Measurements from ENCODE around the gene KRTAP16-1.

KRTAP16-1 gene

DNA sequence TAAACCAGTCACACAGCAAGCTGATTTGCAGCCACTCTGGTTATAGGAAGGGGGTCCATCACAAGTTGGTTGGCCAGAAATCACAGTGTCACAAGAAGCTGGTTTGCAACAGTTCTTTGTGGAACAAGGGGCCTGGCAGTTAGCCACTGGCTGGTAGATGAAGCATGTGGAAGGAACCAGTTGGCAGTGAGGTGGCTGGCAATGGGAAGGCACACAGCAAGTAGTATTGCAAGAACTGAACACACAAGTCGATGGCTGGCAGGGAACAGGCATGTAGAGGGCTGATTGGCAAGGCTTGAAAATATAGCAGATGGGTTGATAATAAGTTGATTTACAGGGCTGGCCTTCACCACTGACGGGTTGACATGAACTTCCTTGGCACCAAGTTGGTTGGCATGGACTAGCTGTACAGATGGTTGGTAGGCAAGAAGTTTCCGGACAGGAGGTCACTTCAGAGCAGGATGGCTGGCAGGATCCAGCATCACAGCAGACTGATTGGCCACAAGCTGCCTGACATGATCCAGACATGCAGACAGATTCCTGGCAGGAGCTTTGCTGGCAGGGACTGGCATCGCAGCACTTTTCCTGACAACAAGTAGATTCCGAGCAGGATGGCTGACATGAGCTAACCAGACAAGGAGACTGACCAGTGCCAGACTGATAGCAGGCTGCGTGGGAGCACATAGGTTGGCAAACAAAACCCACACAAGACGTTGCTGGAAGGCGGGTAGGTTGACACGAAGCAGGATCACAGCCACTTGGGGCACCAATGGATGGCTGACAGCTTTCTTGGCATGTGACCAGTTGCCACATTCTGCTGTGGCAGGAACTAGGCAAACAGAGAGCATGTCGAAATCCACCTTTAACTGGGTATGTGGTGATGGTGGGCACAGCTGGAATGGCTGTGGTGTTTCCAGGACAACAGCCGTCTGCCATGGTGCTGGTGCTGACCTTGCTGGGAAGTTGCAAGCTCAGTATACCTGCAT lies 6.9 kb downstream of the KRTAP16-1 start, which contains the start of gene KRTAP29-1:
KRTAP29-1 (minus strand) TSS at position 936 of the 986 bp plus-strand sequence; CDS start at position 936, 0 bp downstream.
- H4K8ac ChIP-seq (ENCODE audit: low read depth, low read length) = no peak within 1 kb of the TSS
- no peak within 1 kb of the TSS for H2BK15ac ChIP-seq (replicated peaks; ENCODE audit: low read depth)
- no peaks in the 10 kb centered on the region for H3K79me2 ChIP-seq (ENCODE audit: control insufficient read depth, insufficient read depth, low read length)
- H3K56ac ChIP-seq (ENCODE audit: low read length) = no peak within 1 kb of the TSS
- no peaks in the 10 kb centered on the region for H3K36me3 ChIP-seq (ENCODE audit: control insufficient read depth, insufficient read depth, low read length)
- no peak within 1 kb of the TSS for H3K9ac ChIP-seq (ENCODE audit: low read length)
- no peak within 1 kb of the TSS for H3K23ac ChIP-seq (ENCODE audit: low read length)
- no CpG with 5 or more reads among the region's 11 CpGs for WGBS (ENCODE audit: extremely low coverage, insufficient coverage, low lambda C conversion rate)
- no peak within 1 kb of the TSS for H2BK120ac ChIP-seq (ENCODE audit: low read depth, low read length)
- no peak within 1 kb of the TSS for H3K4me2 ChIP-seq (ENCODE audit: low read length)
- no peak for DNase-seq
- H3K4me3 ChIP-seq (ENCODE audit: low read length) = no peak within 1 kb of the TSS
- no peak within 1 kb of the TSS for H3K4ac ChIP-seq (ENCODE audit: low read depth, low read length)
- H3K79me1 ChIP-seq (ENCODE audit: low read length) = no peaks in the 10 kb centered on the region
- no peaks in the 10 kb centered on the region for H3K27me3 ChIP-seq (ENCODE audit: insufficient read depth, low read length, poor library complexity)
- H2AK5ac ChIP-seq (ENCODE audit: low read length) = no peak within 1 kb of the TSS
- H4K5ac ChIP-seq (ENCODE audit: low read length) = no peak within 1 kb of the TSS
- H3K27ac ChIP-seq (ENCODE audit: low read depth, low read length) = no peak within 1 kb of the TSS
- no peaks in the 10 kb centered on the region for H3K4me1 ChIP-seq (ENCODE audit: control insufficient read depth, low read depth, low read length)
- no peak within 1 kb of the TSS for H2BK5ac ChIP-seq (ENCODE audit: low read length)
- no peak within 1 kb of the TSS for H3K18ac ChIP-seq (ENCODE audit: low read length)

DNA sequence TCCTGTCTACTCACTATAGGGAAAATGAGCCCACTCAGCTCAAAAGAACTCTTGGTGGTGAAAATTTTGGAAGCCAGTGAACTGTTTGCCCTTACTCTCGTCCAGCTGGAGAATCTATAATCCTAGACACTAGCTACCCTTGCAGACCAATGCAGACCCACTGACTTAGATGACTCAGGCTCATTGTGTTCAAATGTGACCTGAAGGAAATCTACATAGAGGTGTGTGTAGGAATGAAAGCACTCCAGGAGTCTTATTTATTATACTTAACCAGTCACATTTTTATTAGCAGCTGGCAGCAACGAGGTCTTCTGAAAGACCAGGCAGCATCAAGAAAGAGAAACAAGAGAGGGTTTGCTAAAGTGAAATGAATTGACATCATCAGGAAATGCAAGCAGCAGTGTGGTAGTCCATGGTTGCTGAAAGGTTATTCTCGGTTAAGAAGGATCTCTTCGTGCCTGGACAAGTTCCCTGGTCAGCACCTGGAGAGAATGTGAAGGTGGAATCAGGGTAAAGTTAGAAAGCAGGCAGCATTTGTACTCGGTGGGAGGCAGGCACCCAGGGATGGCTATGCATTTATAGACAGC lies 7.8 kb downstream of the KRTAP16-1 start:
- no peak overlapping the region for H2BK120ac ChIP-seq (ENCODE audit: low read depth, low read length)
- H3K79me2 ChIP-seq (ENCODE audit: control insufficient read depth, insufficient read depth, low read length) = no peaks in the 10 kb centered on the region
- H2BK5ac ChIP-seq (ENCODE audit: low read length) = no peak overlapping the region
- no peak overlapping the region for H3K4me3 ChIP-seq (ENCODE audit: low read length)
- no peak overlapping the region for H2BK15ac ChIP-seq (replicated peaks; ENCODE audit: low read depth)
- WGBS (ENCODE audit: extremely low coverage, insufficient coverage, low lambda C conversion rate) = no CpG with 5 or more reads among the region's 5 CpGs
- H3K23ac ChIP-seq (ENCODE audit: low read length) = no peak overlapping the region
- no peak overlapping the region for H3K56ac ChIP-seq (ENCODE audit: low read length)
- H3K27ac ChIP-seq (ENCODE audit: low read depth, low read length) = no peak overlapping the region
- no peak overlapping the region for H3K9ac ChIP-seq (ENCODE audit: low read length)
- H4K5ac ChIP-seq (ENCODE audit: low read length) = no peak overlapping the region
- H3K27me3 ChIP-seq (ENCODE audit: insufficient read depth, low read length, poor library complexity) = no peaks in the 10 kb centered on the region
- no peak overlapping the region for H3K4me2 ChIP-seq (ENCODE audit: low read length)
- H2AK5ac ChIP-seq (ENCODE audit: low read length) = no peak overlapping the region
- no peaks in the 10 kb centered on the region for H3K4me1 ChIP-seq (ENCODE audit: control insufficient read depth, low read depth, low read length)
- no peak overlapping the region for H3K4ac ChIP-seq (ENCODE audit: low read depth, low read length)
- H3K18ac ChIP-seq (ENCODE audit: low read length) = no peak overlapping the region
- no peak for DNase-seq
- no peak overlapping the region for H4K8ac ChIP-seq (ENCODE audit: low read depth, low read length)
- no peaks in the 10 kb centered on the region for H3K79me1 ChIP-seq (ENCODE audit: low read length)
- H3K36me3 ChIP-seq (ENCODE audit: control insufficient read depth, insufficient read depth, low read length) = no peaks in the 10 kb centered on the region

DNA sequence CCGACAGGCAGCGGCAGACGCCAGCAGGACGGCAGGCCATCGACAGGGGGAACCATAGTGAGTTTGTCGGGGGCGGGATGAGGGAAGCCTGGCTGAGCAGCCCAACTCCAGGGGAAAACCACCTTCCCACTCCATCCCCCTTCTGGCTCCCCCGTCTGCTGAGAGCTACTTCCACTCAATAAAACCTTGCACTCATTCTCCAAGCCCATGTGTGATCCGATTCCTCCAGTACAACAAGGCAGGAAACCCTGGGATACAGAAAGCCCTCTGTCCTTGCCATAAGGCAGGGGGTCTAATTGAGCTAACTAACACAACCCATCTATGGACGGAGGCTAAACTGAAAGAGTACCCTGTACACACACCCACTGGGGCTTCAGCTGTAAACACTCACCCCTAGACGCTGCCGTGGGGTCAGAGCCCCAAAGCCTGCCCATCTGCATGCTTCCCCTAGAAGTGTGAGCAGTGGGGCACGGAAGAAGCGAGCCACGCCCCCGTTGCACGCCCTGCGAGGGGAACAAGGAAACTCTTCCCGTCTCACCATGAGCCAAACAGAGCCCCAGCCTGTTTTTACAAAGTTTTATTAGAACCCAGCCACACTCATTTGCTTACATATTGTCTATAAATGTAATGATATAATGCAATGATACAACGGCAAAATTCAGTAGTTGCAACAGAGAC lies 10.5 kb downstream of the KRTAP16-1 start:
- Histone ChIP-seq H3K4me1 (ENCODE audit: control insufficient read depth, low read depth, low read length) (no peaks in the 10 kb centered on the region), H3K79me1 (ENCODE audit: low read length) (no peaks in the 10 kb centered on the region), H3K18ac (ENCODE audit: low read length) (no peak overlapping the region), H3K4me3 (ENCODE audit: low read length) (no peak overlapping the region), H4K8ac (ENCODE audit: low read depth, low read length) (no peak overlapping the region), H3K23ac (ENCODE audit: low read length) (no peak overlapping the region), H2BK120ac (ENCODE audit: low read depth, low read length) (no peak overlapping the region), H2BK15ac (replicated peaks; ENCODE audit: low read depth) (no peak overlapping the region), H3K27ac (ENCODE audit: low read depth, low read length) (no peak overlapping the region), H2AK5ac (ENCODE audit: low read length) (no peak overlapping the region), H3K4me2 (ENCODE audit: low read length) (no peak overlapping the region), H3K27me3 (ENCODE audit: insufficient read depth, low read length, poor library complexity) (no peaks in the 10 kb centered on the region), H3K56ac (ENCODE audit: low read length) (no peak overlapping the region), H3K4ac (ENCODE audit: low read depth, low read length) (no peak overlapping the region), H3K79me2 (ENCODE audit: control insufficient read depth, insufficient read depth, low read length) (no peaks in the 10 kb centered on the region), H4K5ac (ENCODE audit: low read length) (no peak overlapping the region), H3K36me3 (ENCODE audit: control insufficient read depth, insufficient read depth, low read length) (no peaks in the 10 kb centered on the region), H2BK5ac (ENCODE audit: low read length) (no peak overlapping the region), H3K9ac (ENCODE audit: low read length) (no peak overlapping the region)
- WGBS (ENCODE audit: extremely low coverage, insufficient coverage, low lambda C conversion rate) = no CpG with 5 or more reads among the region's 20 CpGs
- no peak for DNase-seq

DNA sequence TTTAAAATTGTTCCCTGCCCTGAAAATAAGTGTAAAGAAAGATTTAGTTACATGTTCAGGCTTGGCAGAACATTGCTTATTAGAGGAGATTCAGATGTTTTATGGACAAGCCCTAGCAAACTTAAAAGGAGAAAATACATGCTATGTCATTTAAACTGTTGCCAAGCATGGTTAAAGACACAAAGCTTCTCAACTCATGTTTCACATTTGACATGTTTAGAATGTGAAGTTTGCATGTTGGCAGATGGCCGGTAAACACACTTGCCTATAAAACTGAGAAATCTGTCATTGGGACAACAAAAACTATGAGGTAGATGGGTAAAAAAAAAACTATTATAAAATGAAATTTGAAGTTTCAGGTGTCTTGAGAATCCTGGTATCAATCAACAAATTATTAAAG lies 12.3 kb downstream of the KRTAP16-1 start:
- H3K27me3 ChIP-seq (ENCODE audit: insufficient read depth, low read length, poor library complexity) = no peaks in the 10 kb centered on the region

DNA sequence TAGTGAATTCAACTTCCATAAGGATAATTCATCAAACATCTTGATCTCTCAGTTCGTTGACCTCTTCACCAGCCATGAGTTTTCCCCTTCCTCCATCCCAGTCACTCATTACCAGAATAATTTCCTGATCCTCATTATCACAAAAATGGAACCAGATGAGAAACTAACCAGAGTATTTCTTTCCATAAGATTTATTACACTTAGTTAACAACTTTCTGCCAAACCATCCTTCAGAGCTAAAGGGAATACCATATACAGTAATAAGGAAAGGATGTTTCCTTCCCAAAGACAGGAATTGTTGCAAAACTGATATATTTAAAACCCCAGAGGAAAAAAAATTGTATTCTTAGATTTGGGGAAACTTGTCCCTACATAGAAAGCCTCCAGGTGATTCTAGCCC lies 15.1 kb downstream of the KRTAP16-1 start:
- H4K8ac ChIP-seq (ENCODE audit: low read depth, low read length) = no peak overlapping the region
- no peak overlapping the region for H3K9ac ChIP-seq (ENCODE audit: low read length)
- no peak overlapping the region for H2BK120ac ChIP-seq (ENCODE audit: low read depth, low read length)
- H3K27ac ChIP-seq (ENCODE audit: low read depth, low read length) = no peak overlapping the region
- no peak overlapping the region for H3K18ac ChIP-seq (ENCODE audit: low read length)
- no peak overlapping the region for H4K5ac ChIP-seq (ENCODE audit: low read length)
- no peaks in the 10 kb centered on the region for H3K79me2 ChIP-seq (ENCODE audit: control insufficient read depth, insufficient read depth, low read length)
- no peak overlapping the region for H3K23ac ChIP-seq (ENCODE audit: low read length)
- no CpG with 5 or more reads among the region's 1 CpG for WGBS (ENCODE audit: extremely low coverage, insufficient coverage, low lambda C conversion rate)
- H3K56ac ChIP-seq (ENCODE audit: low read length) = no peak overlapping the region
- H3K4me1 ChIP-seq (ENCODE audit: control insufficient read depth, low read depth, low read length) = no peaks in the 10 kb centered on the region
- no peak for DNase-seq
- no peak overlapping the region for H3K4me2 ChIP-seq (ENCODE audit: low read length)
- H3K79me1 ChIP-seq (ENCODE audit: low read length) = no peaks in the 10 kb centered on the region
- H3K36me3 ChIP-seq (ENCODE audit: control insufficient read depth, insufficient read depth, low read length) = no peaks in the 10 kb centered on the region
- H2BK15ac ChIP-seq (replicated peaks; ENCODE audit: low read depth) = no peak overlapping the region
- H3K4me3 ChIP-seq (ENCODE audit: low read length) = no peak overlapping the region
- H3K27me3 ChIP-seq (ENCODE audit: insufficient read depth, low read length, poor library complexity) = no peaks in the 10 kb centered on the region
- H3K4ac ChIP-seq (ENCODE audit: low read depth, low read length) = no peak overlapping the region
- no peak overlapping the region for H2AK5ac ChIP-seq (ENCODE audit: low read length)
- no peak overlapping the region for H2BK5ac ChIP-seq (ENCODE audit: low read length)

More for the DNA sequence above, 12.3 kb downstream of the KRTAP16-1 start:
- DNase-seq = no peak
- no peaks in the 10 kb centered on the region for H3K4me1 ChIP-seq (ENCODE audit: control insufficient read depth, low read depth, low read length)
- H3K79me2 ChIP-seq (ENCODE audit: control insufficient read depth, insufficient read depth, low read length) = no peaks in the 10 kb centered on the region
- H3K18ac ChIP-seq (ENCODE audit: low read length) = no peak overlapping the region
- H2BK5ac ChIP-seq (ENCODE audit: low read length) = no peak overlapping the region
- H2AK5ac ChIP-seq (ENCODE audit: low read length) = no peak overlapping the region
- H3K4me3 ChIP-seq (ENCODE audit: low read length) = no peak overlapping the region
- no peak overlapping the region for H3K23ac ChIP-seq (ENCODE audit: low read length)
- no peak overlapping the region for H4K8ac ChIP-seq (ENCODE audit: low read depth, low read length)
- no peak overlapping the region for H4K5ac ChIP-seq (ENCODE audit: low read length)
- H3K27ac ChIP-seq (ENCODE audit: low read depth, low read length) = no peak overlapping the region
- whole genome bisulfite sequencing (ENCODE audit: extremely low coverage, insufficient coverage, low lambda C conversion rate) = no CpG with 5 or more reads among the region's 1 CpG
- no peaks in the 10 kb centered on the region for H3K36me3 ChIP-seq (ENCODE audit: control insufficient read depth, insufficient read depth, low read length)
- no peaks in the 10 kb centered on the region for H3K79me1 ChIP-seq (ENCODE audit: low read length)
- no peak overlapping the region for H3K4me2 ChIP-seq (ENCODE audit: low read length)
- no peak overlapping the region for H2BK120ac ChIP-seq (ENCODE audit: low read depth, low read length)
- no peak overlapping the region for H2BK15ac ChIP-seq (replicated peaks; ENCODE audit: low read depth)
- no peak overlapping the region for H3K4ac ChIP-seq (ENCODE audit: low read depth, low read length)
- no peak overlapping the region for H3K9ac ChIP-seq (ENCODE audit: low read length)
- no peak overlapping the region for H3K56ac ChIP-seq (ENCODE audit: low read length)

Data from mesendoderm (in vitro differentiated cells).